SU-DHL-6 (cell line): ENCODE data around the gene SEMA4D.

Experiments
- H2AFZ ChIP-seq: fragments of 200-600 bp; sonication (generic); 2 replicates; pipeline ENCODE4 v1.6.1; 2014; ENCODE audit warnings: low read depth, mild to moderate bottlenecking, moderate library complexity, mixed read lengths, antibody characterized with exemption, low read length; ENCODE audit not compliant: severe bottlenecking
- H3F3A ChIP-seq: fragments of 200-600 bp; shearing (Covaris generic); 2 replicates; pipeline ENCODE4 v1.6.0; 2016; ENCODE audit warnings: antibody characterized with exemption, mild to moderate bottlenecking; ENCODE audit not compliant: insufficient read depth
- H3K27ac ChIP-seq: fragments of 200-600 bp; sonication (generic); 2 replicates; pipeline ENCODE4 v1.5.1; 2016; ENCODE audit warnings: low read depth, mild to moderate bottlenecking, low read length, moderate library complexity, mixed read lengths
- H3K27me3 ChIP-seq: fragments of 200-600 bp; sonication (generic), shearing (Covaris generic); 2 replicates; pipeline ENCODE4 v1.6.0; 2014; ENCODE audit warnings: mild to moderate bottlenecking, low read length
- H3K36me3 ChIP-seq: fragments of 200-600 bp; sonication (generic); 2 replicates; pipeline ENCODE4 v1.6.1; 2014; ENCODE audit warnings: mild to moderate bottlenecking, low read length, mixed read lengths
- H3K4me2 ChIP-seq: fragments of 300-600, 200-600 bp; shearing (Covaris generic), sonication (generic); 2 replicates; pipeline ENCODE4 v1.6.0; 2014; ENCODE audit warnings: low read length, low read depth, mild to moderate bottlenecking; ENCODE audit not compliant: poor library complexity, severe bottlenecking
- H3K4me3 ChIP-seq: fragments of 200-600 bp; sonication (generic); 2 replicates; pipeline ENCODE4 v1.5.1; 2014; ENCODE audit warnings: antibody characterized with exemption, low read length, mild to moderate bottlenecking, mixed read lengths; ENCODE audit not compliant: insufficient read depth, poor library complexity, severe bottlenecking
- H3K79me2 ChIP-seq: fragments of 200-600 bp; sonication (generic); 2 replicates; pipeline ENCODE4 v1.6.1; 2014; ENCODE audit warnings: mild to moderate bottlenecking, low read length, moderate library complexity; ENCODE audit not compliant: insufficient read depth
- H3K9ac ChIP-seq: fragments of 200-600 bp; sonication (generic); 2 replicates; pipeline ENCODE4 v1.7.0; 2014; ENCODE audit warnings: mild to moderate bottlenecking, low read length
- H3K9me2 ChIP-seq: fragments of 200-600 bp; sonication (generic); replicated peaks from 2 replicates; pipeline ENCODE4 v1.6.1; 2014; ENCODE audit warnings: low read length; ENCODE audit not compliant: insufficient read depth
- H3K9me3 ChIP-seq: fragments of 200-600 bp; sonication (generic); 2 replicates; pipeline ENCODE4 v1.6.1; 2014; ENCODE audit warnings: low read length, mixed read lengths; ENCODE audit not compliant: insufficient read depth
- H4K20me1 ChIP-seq: fragments of 200-600 bp; sonication (generic); 2 replicates; pipeline ENCODE4 v1.6.1; 2014; ENCODE audit warnings: low read depth, mild to moderate bottlenecking, antibody characterized with exemption, low read length, moderate library complexity, mixed read lengths
- CTCF ChIP-seq: fragments of 200-600 bp; sonication (generic); IDR thresholded peaks from one replicate; pipeline ENCODE4 v1.5.1; 2017; ENCODE audit warnings: antibody characterized with exemption, mild to moderate bottlenecking, low read length, moderate library complexity; ENCODE audit not compliant: insufficient read depth, poor library complexity, severe bottlenecking
- EZH2phosphoT487 ChIP-seq: fragments of 200-600 bp; sonication (generic), shearing (Covaris generic); conservative IDR thresholded peaks from 2 replicates; pipeline ENCODE4 v1.6.1; 2018; ENCODE audit warnings: mild to moderate bottlenecking, antibody characterized with exemption, low read length, moderate library complexity, mixed read lengths

The SEMA4D gene

GRCh38 chr9:89534515-89535287 lies 36.8 kb upstream of the SEMA4D start:
- TF ChIP-seq EZH2phosphoT487 (no peak), CTCF (no peak)
- no peaks in the 10 kb centered on the region for H3F3A ChIP-seq
- no peak overlapping the region for H3K4me3 ChIP-seq
- H3K27ac ChIP-seq = no peak overlapping the region
- H3K9me3 ChIP-seq = no peaks in the 10 kb centered on the region
- no peaks in the 10 kb centered on the region for H3K27me3 ChIP-seq
- H3K9me2 ChIP-seq = no peaks in the 10 kb centered on the region
- H3K9ac ChIP-seq = no peak overlapping the region
- H3K4me2 ChIP-seq = no peak overlapping the region
- H2AFZ ChIP-seq = no peak overlapping the region
- H3K79me2 ChIP-seq = no peaks in the 10 kb centered on the region
- no peaks in the 10 kb centered on the region for H3K36me3 ChIP-seq
- H4K20me1 ChIP-seq = no peaks in the 10 kb centered on the region

GRCh38 chr9:89533411-89534095 lies 35.6 kb upstream of the SEMA4D start:
- Histone ChIP-seq H3K27me3 (no peaks in the 10 kb centered on the region), H3K9me2 (no peaks in the 10 kb centered on the region), H3K9me3 (no peaks in the 10 kb centered on the region), H2AFZ (no peak overlapping the region), H3K4me3 (no peak overlapping the region), H4K20me1 (no peaks in the 10 kb centered on the region), H3K36me3 (no peaks in the 10 kb centered on the region), H3K79me2 (no peaks in the 10 kb centered on the region), H3K27ac (no peak overlapping the region), H3K9ac (no peak overlapping the region), H3F3A (no peaks in the 10 kb centered on the region), H3K4me2 (no peak overlapping the region)
- no peak for TF ChIP-seq CTCF

- Histone ChIP-seq H3K9ac (no peak overlapping the region), H3F3A (no peaks in the 10 kb centered on the region), H3K27ac (no peak overlapping the region), H4K20me1 (no peaks in the 10 kb centered on the region), H3K79me2 (no peaks in the 10 kb centered on the region), H3K4me3 (no peak overlapping the region), H3K36me3 (no peaks in the 10 kb centered on the region), H3K9me2 (no peaks in the 10 kb centered on the region), H3K27me3 (no peaks in the 10 kb centered on the region), H2AFZ (no peak overlapping the region), H3K4me2 (no peak overlapping the region), H3K9me3 (no peaks in the 10 kb centered on the region)
- no peak for TF ChIP-seq EZH2phosphoT487
- no peak for TF ChIP-seq CTCF
Measured at GRCh38 chr9:89532944-89533343, 35.0 kb upstream of the SEMA4D start.
